Calu3 (cell line): ENCODE data around the gene RAB4A. TPM values are rescaled to one million over a fixed set of nuclear protein-coding genes. Genes with fewer than 3 reads are reported as not detected.
A peak's percentile ranks its signal among the peaks of the same experiment; 100 is the strongest.

ENCODE experiments used
- BruUV-seq: library from RNA; stranded (reverse); fragments of 400-500 nt; replicated peaks from 2 replicates; lab custom pipeline; 2021; lab: Mats Ljungman, UMichigan
- CTCF ChIA-PET: fragments of 300-600 bp; sonication (Branson Sonifier 250); formaldehyde crosslinking; loops from one replicate; lab custom pipeline; 2022; ENCODE audit warnings: antibody characterized with exemption; lab: Charles Lee
- DNase-seq: peaks from one replicate; pipeline ENCODE4 v3.0.0; 2022
- H3K27ac Mint-ChIP-seq: one replicate; pipeline ENCODE4 v1.8.0; 2022; ENCODE audit warnings: mixed read lengths; ENCODE audit not compliant: unreplicated experiment
- H3K27me3 Mint-ChIP-seq: one replicate; pipeline ENCODE4 v1.8.0; 2022; ENCODE audit warnings: mixed read lengths; ENCODE audit not compliant: unreplicated experiment
- H3K36me3 Mint-ChIP-seq: one replicate; pipeline ENCODE4 v1.8.0; 2022; ENCODE audit warnings: mild to moderate bottlenecking, moderate library complexity, mixed read lengths; ENCODE audit not compliant: insufficient read depth, unreplicated experiment
- H3K4me1 Mint-ChIP-seq: one replicate; pipeline ENCODE4 v1.8.0; 2022; ENCODE audit warnings: mild to moderate bottlenecking, low read depth, mixed read lengths; ENCODE audit not compliant: unreplicated experiment
- H3K4me3 Mint-ChIP-seq: one replicate; pipeline ENCODE4 v1.8.0; 2022; ENCODE audit warnings: mild to moderate bottlenecking, low read depth, moderate library complexity, mixed read lengths; ENCODE audit not compliant: unreplicated experiment
- H3K9me3 Mint-ChIP-seq: one replicate; pipeline ENCODE4 v1.8.0; 2022; ENCODE audit warnings: low read depth, mixed read lengths; ENCODE audit not compliant: unreplicated experiment
- intact Hi-C: fragments of 100-400 bp; cut with micrococcal nuclease; formaldehyde crosslinking; loops from one replicate; pipeline ENCODE4 v1.10.0; 2022; ENCODE audit not compliant: unreplicated experiment
- total RNA-seq: library from RNA; stranded (reverse); gene quantifications from 2 replicates; pipeline ENCODE4 v1.2.3, GENCODE V29; 2022
- TF ChIP-seq, protein P1 (sequence below): fragments of 200-600 bp; IDR thresholded peaks from one replicate; pipeline ENCODE4 v1.8.0; 2022; ENCODE audit warnings: antibody characterized with exemption; ENCODE audit not compliant: unreplicated experiment

The RAB4A gene
- total RNA-seq, 1 experiment from 2014 or later = 78.7 TPM

DNA sequence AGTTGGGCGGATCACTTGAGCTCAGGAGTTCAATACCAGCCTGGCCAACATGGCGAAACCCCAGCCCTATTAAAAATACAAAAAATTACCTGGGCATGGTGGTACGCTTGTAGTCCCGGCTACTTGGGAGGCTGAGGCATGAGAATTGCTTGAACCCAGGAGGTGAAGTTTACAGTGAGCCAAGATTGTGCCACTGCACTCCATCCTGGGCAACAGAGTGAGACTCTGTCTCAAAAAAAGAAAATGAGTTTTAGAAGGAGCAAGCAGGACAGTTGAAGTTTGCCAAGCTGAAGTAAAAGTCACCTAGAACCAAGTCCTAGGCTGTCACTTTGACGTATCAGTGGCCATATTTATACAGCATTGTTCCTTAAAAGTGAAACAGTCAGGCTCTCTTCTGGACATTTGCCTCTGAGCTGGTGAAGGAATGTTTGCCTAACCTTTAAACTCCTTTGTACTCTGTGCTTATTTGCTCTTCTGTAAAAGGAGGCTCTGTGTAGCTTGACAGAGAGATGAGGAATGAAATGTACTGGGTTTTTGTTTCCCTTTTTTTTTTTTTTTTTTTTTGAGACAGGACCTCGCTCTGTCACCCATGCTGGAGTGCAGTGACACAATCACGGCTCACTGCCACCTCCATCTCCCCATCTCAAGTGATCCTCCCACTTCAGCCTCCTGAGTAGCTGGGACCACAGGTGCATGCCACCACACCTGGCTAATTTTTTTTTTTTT lies 2.8 kb downstream of the RAB4A start:
- no peak overlapping the region for H3K27ac Mint-ChIP-seq
- intact Hi-C loops = loop anchor here (2.0 kb wide), 1 partner anchor 67 kb away; no protein-coding TSS in a partner anchor
- peaks cover 33% of the 10 kb centered on the region for H3K36me3 Mint-ChIP-seq
- CTCF ChIA-PET = interaction anchor here (0.6 to 1.2 kb wide), 8 partner anchors 15 to 362 kb away, joined by 3 to 5 read pairs (median 3); no protein-coding TSS in a partner anchor
- H3K4me1 Mint-ChIP-seq = peaks cover 29% of the 10 kb centered on the region
- no peaks in the 10 kb centered on the region for H3K9me3 Mint-ChIP-seq
- BruUV-seq = no TSS peak
- TF ChIP-seq, protein P1, sequence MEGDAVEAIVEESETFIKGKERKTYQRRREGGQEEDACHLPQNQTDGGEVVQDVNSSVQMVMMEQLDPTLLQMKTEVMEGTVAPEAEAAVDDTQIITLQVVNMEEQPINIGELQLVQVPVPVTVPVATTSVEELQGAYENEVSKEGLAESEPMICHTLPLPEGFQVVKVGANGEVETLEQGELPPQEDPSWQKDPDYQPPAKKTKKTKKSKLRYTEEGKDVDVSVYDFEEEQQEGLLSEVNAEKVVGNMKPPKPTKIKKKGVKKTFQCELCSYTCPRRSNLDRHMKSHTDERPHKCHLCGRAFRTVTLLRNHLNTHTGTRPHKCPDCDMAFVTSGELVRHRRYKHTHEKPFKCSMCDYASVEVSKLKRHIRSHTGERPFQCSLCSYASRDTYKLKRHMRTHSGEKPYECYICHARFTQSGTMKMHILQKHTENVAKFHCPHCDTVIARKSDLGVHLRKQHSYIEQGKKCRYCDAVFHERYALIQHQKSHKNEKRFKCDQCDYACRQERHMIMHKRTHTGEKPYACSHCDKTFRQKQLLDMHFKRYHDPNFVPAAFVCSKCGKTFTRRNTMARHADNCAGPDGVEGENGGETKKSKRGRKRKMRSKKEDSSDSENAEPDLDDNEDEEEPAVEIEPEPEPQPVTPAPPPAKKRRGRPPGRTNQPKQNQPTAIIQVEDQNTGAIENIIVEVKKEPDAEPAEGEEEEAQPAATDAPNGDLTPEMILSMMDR = no peak
- peak; percentile 34 for DNase-seq
- no peak overlapping the region for H3K4me3 Mint-ChIP-seq
- no peaks in the 10 kb centered on the region for H3K27me3 Mint-ChIP-seq

DNA sequence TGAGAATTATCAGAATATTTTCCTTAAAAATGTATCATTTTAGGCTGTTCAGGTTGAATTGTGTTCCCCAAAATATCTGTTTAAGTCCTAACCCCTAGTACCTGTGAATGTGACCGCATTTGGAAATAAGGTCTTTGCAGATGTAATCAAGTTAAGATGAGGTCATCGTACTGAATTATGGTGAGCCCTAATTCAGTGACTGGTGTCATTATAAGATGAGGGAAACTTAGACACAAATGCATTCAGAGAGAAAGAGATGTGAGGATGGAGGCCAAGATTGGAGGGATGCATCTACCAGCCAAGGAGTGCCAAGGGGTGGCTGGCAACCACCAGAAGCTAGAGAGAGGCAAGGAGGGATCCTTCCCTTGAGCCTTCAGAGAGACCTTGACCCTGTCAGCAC lies 4.1 kb downstream of the RAB4A start:
- DNase-seq = no peak
- Mint-ChIP-seq H3K36me3 (peaks cover 26% of the 10 kb centered on the region), H3K9me3 (no peaks in the 10 kb centered on the region), H3K27ac (no peak overlapping the region), H3K4me1 (peaks cover 29% of the 10 kb centered on the region), H3K4me3 (no peak overlapping the region), H3K27me3 (no peaks in the 10 kb centered on the region)
- no TSS peak for BruUV-seq
- CTCF ChIA-PET = interaction anchor here (0.6 kb wide), 1 partner anchor 66 kb away, joined by 3 read pairs; no protein-coding TSS in a partner anchor
- intact Hi-C loops = no loop called here
- TF ChIP-seq, protein P1 = no peak

DNA sequence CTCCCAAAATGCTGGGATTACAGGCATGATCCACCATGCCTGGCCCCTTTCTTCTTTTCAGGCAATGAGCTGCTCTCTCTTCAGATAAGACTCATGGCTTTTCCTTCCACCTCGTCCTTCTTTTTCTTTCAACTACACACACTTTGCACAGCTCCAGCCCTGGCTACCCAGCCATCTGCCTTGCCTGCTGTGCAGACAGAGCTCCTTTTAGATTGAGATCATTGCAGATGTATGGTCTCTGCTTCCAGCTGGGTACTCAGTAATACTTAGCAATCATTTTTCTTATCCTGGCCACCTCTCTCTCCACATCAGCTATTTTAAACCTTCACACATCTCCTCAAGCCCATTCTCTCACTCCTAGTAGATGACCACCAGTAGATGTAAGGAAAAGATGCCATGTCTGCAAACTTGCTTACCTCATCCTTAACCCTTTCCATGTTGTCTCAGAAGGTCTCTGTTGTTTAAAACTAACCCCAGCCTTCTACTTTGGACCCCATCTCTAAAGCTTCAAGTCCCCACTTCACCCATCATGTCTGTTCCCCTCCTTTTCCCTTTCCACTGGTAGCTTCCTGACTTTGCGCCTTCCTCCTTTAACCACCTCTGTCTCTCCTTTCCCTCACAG lies 7.3 kb downstream of the RAB4A start:
- H3K36me3 Mint-ChIP-seq = no peaks in the 10 kb centered on the region
- no peaks in the 10 kb centered on the region for H3K9me3 Mint-ChIP-seq
- H3K4me3 Mint-ChIP-seq = no peak overlapping the region
- H3K27ac Mint-ChIP-seq = no peak overlapping the region
- no TSS peak for BruUV-seq
- no peak for DNase-seq
- H3K4me1 Mint-ChIP-seq = peaks cover 14% of the 10 kb centered on the region
- CTCF ChIA-PET = no interaction called here
- intact Hi-C loops = no loop called here
- TF ChIP-seq, protein P1 = no peak
- H3K27me3 Mint-ChIP-seq = no peaks in the 10 kb centered on the region

DNA sequence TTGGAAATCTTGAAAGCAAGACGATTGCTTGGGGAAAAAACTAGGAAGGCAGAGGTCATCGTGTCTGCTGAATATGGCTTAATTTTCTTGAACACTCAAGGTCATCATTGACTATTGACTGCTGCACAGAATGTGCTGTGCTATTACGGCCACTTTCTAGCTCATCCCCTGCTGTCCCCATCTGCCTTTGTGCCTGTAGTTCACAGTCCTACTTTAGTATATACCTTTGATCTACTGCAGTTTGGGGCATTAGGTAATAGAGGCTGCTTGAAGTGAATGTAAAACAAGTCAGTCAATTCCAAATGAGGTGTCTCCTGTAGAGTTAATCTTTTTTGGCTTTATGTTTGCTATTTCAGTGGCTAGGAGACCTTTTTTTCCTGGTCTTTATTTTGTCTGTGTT lies 8.3 kb downstream of the RAB4A start:
- CTCF ChIA-PET = interaction anchor here (0.5 kb wide), 1 partner anchor 71 kb away, joined by 3 read pairs; no protein-coding TSS in a partner anchor
- BruUV-seq = no TSS peak
- no peaks in the 10 kb centered on the region for H3K36me3 Mint-ChIP-seq
- H3K4me1 Mint-ChIP-seq = peaks cover 10% of the 10 kb centered on the region
- TF ChIP-seq, protein P1 = no peak
- H3K27ac Mint-ChIP-seq = no peak overlapping the region
- H3K4me3 Mint-ChIP-seq = no peak overlapping the region
- DNase-seq = no peak
- H3K27me3 Mint-ChIP-seq = no peaks in the 10 kb centered on the region
- intact Hi-C loops = no loop called here
- no peaks in the 10 kb centered on the region for H3K9me3 Mint-ChIP-seq
